Stimulated activated CD4-positive, alpha-beta T cell treated with anti-CD3 and anti-CD28 coated beads, Interleukin-12 subunit alpha, Interleukin-12 subunit beta, amount 100 ng/mL, for 24 hours (primary cell): ENCODE measurements around the gene LHX2.

Source experiments
- DNase-seq, 2 experiments: peaks; one replicate each; pipeline ENCODE4 v3.0.0-alpha.2; 2020; ENCODE audit warnings: low read depth in 2 of 2

The LHX2 gene

DNA sequence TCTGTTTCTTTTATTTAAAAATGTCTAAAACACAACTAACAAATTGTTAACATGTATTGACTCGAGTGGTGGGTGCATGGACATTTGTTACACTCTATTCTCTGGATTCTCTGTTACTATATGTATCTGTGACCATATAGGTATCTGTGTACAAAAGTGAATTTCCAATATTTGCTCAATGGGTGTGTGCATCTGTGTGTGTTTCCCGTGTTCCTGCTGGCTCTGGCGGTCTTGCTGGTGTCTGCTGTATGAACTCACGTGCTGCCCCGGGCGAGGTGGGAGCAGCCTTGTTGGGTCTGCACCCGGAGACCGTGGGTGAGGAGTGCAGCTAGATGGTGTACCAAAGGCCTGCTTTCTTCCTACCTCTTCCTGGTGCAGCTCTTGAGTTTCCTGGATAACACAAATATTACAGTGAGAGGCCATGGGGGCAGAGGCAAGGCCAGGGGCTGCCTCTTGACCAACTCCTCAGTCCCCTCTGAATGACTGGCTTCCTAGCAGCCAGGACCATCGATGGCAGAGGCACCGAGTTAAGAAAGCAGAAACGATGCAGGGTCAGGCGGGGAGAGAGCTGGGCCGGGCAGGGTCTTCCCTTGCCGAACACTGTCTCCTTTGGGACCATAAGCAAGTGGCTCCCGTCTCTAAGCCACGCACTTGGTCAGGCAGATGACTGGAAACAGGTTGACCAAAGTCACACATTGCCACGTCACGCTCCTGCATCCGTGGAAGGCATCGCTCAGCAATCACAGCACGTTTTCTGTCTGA, 49.5 kb downstream of the LHX2 start:
- no peak for DNase-seq

DNA sequence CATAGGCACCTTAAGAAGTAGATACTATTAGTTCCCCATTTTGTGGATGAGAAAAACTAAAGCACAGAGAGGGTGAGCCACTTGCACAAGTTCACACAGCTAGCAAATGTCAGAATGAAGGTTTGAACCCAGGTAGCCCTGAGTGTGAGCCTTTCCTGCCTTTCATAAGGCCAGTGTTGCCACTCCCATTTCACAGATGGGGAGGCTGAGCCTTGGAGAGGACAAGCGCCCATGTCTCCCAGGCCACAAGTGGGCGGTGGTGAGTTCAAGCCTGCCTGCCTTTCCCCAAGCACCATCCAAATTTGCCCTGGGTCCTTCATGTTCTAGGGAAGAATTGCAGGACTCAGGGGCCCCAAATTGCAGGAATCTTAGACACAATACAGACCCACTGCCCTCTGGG, 50.6 kb downstream of the LHX2 start:
- DNase-seq, result no peak

DNA sequence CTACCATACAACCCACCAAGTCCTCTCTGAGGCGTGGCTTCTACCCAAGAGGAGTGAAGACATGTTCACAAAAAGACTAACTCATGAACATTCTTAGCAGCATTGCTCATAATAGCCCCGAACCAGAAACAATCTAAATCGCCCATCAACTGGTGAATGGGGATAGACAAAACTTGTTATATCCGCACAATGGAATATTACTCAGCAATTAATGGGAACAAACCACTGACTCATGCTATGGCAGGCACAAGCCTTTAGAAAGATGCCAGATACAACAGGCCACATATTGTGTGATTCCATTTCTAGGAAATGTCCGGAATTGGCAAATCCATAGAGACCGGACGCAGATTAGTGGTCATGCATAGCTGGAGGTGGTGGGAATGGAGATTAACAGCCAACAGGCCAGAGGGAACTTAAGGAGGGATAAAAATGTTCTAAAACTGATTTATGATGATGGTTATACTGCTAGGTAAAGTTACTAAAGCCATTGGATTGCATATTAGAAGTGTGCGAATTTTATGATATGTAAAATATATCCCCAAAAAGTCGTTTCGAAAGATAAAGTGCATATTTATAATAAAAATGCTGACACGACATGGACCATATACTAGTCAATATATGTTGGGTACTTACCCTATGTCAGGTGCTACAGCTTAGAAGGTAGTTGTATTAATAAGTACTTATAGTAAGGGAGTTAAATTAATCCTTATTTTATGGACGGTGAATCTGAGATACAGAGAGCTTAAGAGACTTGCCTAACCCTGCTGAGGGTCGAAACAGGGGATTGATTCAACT, 55.4 kb downstream of the LHX2 start:
- DNase-seq, result no peak

DNA sequence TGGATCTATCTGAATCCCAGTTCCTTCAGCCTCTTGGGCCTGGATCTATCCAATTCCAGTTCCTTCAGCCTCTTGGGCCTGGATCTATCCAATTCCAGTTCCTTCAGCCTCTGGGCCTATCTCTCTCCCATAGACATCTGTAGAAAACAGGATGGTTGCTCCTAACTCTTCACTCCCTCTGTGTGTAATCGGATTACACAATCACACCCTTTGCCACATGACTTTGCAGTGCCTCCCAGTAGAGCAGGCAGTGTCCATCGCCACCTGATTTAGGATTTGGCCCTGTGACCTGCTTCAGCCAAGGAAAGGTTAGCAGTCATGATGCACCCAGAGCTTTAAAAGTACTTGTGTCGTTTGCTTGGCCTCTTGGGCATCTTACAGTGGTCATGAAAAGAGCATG, 56.7 kb downstream of the LHX2 start:
- no peak for DNase-seq

DNA sequence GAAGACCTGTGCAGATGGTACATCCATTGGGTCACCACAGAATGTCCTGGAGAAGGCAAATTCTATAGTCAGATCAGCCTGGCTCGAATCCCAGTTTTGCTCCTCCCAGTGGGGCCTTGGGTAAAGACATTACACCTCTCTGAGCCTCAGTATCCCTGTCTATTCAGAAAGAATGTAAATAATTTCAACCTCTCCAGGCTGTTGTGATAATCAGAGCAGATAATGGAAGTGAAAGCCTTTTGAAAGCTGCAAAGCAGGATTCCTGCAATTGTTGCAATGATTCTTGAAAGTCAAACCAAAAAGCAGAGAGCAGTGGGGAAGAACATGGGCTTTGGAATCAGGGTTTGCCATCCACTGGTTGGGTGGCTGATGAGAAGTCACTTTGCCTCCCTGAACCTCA, 63.2 kb downstream of the LHX2 start:
- DNase-seq, result no peak

DNA sequence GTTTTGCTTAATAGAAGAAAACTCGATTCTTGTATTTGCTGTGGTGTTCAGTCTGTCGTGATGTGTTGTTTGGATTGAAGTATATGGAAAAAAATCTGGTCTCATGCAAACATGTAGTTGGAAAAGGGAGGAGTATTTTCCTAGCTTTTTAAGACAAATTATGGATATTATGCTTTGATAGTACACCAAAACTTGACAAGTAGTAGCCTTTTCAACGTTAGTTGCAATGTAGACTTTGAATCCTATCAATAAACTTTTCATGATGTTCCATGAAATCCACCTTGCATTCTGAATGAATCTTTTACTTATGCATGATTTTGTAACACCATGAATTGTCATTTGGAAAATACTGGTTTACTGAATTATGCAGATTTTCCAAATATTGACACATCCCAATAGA, 64.2 kb downstream of the LHX2 start:
- DNase-seq, result no peak

DNA sequence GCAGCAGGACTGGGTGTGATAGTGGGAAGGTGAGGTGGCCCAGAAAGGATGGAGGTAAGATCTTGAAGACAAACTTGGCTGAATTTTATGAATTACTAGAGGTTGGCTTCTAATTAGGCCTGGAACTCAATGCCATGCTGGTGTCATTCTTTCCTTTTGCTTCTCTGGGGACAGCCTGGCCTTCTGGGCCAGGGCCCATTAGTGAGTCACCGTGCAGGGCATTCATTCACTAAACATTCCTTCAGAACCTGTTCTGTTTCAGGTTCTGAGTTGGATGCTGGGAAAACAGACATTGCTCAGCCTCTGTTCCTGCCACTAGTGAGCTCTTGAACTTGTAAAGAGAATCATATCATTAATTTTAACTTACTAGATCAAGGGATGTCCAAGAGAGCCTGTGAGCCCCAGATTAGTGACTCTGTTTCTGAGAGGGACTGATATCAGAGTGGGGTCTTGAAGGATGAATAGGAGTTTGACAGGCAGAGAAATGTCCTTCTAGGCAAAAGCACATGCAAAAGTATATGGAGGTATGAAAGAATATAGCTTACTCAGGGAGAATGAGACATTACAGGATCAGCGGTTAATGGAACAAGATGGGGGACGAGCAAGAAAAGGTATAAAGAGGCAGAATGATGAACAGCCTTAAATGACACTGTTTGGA, 66.5 kb downstream of the LHX2 start:
- no peak for DNase-seq

DNA sequence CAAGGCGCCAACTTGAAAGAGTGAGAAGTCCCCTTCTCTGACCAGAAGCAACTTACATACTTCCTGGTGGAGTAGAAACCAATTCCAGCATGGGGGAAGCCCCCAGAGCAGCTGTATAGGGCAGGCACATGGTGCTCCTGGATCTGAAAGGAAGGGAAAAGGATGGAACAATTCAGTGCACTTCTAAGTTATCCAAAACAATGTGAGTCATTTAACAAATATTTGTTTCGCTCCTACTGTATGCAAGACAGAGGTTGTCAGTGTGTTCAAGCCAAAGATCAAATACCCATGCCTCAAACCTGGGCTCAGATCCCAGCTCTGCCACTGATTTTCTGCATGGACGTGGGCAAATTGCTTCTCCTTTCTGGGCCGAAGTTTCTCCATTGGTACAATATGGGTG, 67.1 kb downstream of the LHX2 start:
- DNase-seq, result no peak

DNA sequence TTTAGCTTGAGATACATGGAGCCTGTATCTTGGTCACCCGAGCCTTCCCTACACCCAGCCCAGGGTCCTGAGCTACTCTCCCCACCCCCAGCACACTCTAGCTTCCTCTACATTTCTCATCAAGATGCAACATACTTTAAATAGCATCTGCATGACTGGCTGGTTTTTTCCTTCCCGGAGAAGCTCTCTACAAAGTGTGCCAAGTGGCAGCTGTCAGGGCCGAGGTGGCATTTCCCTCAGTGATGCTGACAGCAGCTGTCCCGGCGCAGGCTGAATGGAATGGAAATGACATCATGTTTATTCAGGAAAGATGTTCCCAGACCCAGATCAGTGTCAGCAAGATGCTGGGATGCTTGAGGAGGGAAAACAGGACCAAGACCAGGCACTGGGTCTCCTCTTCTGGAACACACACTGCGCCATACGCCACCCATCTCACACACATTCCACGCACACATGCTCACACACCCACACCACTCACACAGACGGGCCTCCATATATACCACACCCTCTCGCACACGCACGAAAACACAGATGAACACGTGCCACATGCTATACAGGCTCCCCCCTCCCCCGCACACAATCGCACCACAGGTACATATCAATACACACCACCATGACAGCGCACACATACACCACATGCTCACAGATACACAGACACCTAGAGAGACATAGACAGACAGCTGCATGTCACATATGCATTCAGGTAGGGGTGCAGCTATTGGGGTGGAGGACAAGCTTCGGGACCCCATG, 67.8 kb downstream of the LHX2 start:
- no peak for DNase-seq

DNA sequence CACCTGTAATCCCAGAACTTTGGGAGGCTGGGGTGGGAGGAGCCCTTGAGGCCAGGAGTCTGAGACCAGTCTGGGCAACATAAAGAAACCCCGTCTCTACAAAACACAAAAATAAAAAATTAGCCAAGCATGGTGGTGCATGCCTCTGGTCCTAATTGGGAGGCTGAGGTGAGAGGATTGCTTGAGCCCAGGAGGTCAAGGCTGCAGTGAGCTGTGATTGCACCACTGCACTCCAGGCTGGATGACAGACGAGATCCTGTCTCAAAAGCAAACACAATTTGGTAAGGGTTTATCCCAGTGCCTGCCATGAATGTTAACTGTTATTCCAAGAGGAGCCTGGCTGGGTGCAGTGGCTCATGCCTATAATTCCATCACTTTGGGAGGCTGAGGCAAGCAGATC, 71.1 kb downstream of the LHX2 start:
- no peak for DNase-seq
